ENCODE measurements around the gene RAD21L1.

Gene RAD21L1

DNA sequence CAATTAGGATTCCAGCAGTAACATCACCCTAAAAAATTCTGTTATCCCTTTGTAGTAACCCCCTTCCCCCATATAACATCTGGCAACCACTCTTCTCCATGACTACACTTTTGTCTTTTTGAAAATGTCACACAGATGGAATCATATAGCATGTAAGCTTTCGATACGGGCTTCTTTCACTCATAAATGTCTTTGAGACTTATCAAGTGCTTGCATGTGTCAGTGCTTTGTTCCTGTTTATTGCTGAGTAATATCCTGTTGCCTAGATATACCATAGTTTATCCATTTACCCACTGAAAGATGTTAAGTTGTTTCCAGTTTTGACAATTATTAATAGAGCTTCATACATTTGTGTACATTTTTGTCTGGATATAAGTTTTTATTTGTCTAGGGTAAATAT lies 29.8 kb downstream of the RAD21L1 start:
- TF ChIP-seq, protein P1, sequence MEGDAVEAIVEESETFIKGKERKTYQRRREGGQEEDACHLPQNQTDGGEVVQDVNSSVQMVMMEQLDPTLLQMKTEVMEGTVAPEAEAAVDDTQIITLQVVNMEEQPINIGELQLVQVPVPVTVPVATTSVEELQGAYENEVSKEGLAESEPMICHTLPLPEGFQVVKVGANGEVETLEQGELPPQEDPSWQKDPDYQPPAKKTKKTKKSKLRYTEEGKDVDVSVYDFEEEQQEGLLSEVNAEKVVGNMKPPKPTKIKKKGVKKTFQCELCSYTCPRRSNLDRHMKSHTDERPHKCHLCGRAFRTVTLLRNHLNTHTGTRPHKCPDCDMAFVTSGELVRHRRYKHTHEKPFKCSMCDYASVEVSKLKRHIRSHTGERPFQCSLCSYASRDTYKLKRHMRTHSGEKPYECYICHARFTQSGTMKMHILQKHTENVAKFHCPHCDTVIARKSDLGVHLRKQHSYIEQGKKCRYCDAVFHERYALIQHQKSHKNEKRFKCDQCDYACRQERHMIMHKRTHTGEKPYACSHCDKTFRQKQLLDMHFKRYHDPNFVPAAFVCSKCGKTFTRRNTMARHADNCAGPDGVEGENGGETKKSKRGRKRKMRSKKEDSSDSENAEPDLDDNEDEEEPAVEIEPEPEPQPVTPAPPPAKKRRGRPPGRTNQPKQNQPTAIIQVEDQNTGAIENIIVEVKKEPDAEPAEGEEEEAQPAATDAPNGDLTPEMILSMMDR (conservative IDR thresholded peaks at IDR 0.05; ENCODE audit: control insufficient read depth, insufficient read depth, low read depth, low read length): no peak
- H3K4me3 ChIP-seq (ENCODE audit: control insufficient read depth, low read depth, low read length): no peak overlapping the region
- DNase-seq (ENCODE audit: low read depth): no peak

DNA sequence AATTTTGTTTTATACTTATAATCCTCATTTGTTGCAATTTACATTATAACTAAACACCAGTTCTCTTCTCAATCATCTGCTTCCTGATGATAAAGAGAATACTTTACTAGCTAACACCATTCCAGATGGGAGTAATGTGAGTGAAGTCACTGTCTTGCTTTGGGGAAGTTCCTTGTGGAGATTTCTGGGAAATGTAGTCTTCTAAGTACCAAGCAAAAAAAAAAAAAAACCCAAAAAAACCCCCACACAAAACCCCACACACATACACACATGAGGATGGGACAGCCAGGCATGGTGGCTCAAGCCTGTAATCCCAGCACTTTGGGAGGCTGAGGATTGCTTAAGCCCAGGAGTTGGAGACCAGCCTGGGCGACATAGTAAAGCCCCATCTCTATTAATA lies 38.0 kb downstream of the RAD21L1 start:
- peak; percentile 61 for DNase-seq (ENCODE audit: low read depth)

DNA sequence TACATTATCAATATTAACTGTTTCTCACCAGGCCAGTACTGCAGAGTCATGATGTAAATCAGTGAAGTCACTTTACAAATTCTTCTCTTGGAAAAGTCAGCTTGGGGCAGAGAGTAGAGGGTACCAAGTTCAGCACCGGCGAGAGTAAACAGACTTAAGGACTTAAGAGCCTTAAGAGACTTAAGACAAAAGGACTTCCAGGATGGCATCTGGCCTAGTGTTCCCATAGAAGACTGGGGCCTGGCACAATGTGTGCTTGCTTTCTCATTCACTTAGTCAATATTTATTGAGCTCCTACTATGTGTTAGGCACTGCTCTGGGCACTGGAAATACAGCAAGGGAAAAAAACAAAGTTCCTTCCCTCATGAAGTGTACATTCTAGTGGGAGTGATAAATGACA lies 38.9 kb downstream of the RAD21L1 start:
- TF ChIP-seq, protein P1 (conservative IDR thresholded peaks at IDR 0.05; ENCODE audit: control insufficient read depth, insufficient read depth, low read depth, low read length): no peak
- no peak overlapping the region for H3K4me3 ChIP-seq (ENCODE audit: control insufficient read depth, low read depth, low read length)
- no peak for DNase-seq (ENCODE audit: low read depth)

More for the DNA sequence above, 38.0 kb downstream of the RAD21L1 start:
- TF ChIP-seq, protein P1 (conservative IDR thresholded peaks at IDR 0.05; ENCODE audit: control insufficient read depth, insufficient read depth, low read depth, low read length): no peak
- no peak overlapping the region for H3K4me3 ChIP-seq (ENCODE audit: control insufficient read depth, low read depth, low read length)

DNA sequence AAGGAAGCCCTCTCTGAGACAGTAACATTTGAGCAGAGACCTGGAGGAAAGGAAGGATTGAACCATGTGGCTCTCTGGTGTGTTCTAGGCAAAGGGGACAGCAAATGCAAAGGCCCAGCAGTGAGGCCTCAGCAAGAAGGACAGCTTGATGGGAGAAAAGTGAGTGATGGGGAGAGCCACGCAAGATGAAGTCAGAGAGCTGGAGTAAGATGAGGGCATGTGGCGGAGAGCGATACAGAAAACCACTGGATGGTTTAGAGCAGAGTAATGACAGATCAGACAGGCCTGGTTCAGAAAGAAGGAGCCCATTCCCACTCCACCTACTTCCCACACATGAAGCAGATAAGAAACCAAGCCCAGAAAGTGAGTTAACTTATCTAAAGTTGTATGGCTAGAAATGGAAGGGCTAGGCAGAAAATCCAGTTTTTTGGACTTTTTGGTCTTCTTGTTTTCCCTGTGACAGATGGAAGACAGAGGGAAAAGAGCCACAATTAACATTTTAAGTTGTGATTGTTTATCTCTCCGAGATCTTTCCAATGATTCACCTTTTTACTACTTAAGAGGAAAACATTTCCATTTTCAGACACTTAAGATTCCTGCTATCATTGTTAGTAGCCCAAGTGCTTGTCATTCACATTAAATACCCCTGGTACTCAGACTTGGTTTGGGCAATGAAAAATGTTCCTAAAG lies 39.5 kb downstream of the RAD21L1 start:
- DNase-seq (ENCODE audit: low read depth): no peak
- H3K4me3 ChIP-seq (ENCODE audit: control insufficient read depth, low read depth, low read length): peak overlapping the region; percentile 60
- TF ChIP-seq, protein P1 (conservative IDR thresholded peaks at IDR 0.05; ENCODE audit: control insufficient read depth, insufficient read depth, low read depth, low read length): no peak

DNA sequence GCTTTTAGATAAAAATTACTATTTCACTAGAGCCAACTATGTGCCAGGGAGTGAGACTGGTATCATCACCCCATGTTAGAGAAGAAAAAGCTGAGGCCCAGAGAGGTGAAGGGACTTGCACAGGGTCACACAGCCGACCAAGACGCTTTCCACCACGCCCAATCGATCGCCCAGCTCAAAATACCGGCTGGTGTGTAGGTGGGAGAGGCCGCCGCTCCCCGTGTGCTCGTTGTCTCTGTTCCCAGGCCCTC lies 40.0 kb downstream of the RAD21L1 start:
- H3K4me3 ChIP-seq (ENCODE audit: control insufficient read depth, low read depth, low read length): peak overlapping the region; percentile 60
- TF ChIP-seq, protein P1 (conservative IDR thresholded peaks at IDR 0.05; ENCODE audit: control insufficient read depth, insufficient read depth, low read depth, low read length): no peak
- no peak for DNase-seq (ENCODE audit: low read depth)

DNA sequence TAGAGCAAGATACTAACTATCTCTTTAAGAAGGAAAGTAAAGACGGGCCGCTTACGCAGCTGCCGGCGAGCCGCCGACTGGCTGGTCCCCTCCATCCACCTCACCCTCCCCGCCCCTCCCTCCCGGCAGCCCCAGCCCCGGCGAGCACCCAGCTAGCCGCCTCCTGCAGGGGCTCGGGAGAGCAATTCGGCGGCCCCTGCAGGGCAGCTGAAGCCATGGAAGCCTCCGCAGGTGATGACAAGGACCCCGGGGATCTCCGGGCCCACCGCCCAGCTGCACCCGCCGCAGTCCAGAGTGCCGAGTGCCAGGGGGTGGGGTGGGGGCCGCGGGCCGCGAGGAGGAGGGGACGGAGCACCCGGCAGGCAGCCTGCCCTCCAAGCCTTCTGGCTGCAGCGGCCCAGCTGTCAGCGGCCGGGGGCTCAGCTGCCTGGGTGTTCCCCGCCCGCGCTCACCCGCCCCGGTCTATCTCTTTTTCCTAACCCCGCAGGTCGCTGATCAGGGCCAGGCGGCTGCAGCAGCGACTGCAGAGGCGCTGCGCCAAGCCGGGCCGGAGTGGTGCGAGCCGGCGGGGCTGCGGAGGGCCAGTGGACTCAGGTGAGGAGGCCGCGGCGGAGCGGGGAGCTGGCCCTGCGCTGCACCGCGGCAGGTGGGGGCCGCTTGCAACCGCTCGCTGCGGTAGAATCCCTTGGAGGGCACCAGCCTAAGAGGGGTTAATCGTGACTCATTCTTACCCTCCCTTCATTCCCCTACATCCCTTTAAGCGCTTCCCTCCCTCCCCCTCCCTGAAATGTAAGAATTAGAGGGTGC lies 40.5 kb downstream of the RAD21L1 start, which contains the start of gene SNPH:
SNPH (plus strand) TSS at position 128 of the 807 bp plus-strand sequence. CDS start 29,946 bp downstream, outside the sequence.
- peak within 1 kb of the TSS; percentile 60 for H3K4me3 ChIP-seq (ENCODE audit: control insufficient read depth, low read depth, low read length)
- DNase-seq (ENCODE audit: low read depth): peak; percentile 68
- TF ChIP-seq, protein P1 (conservative IDR thresholded peaks at IDR 0.05; ENCODE audit: control insufficient read depth, insufficient read depth, low read depth, low read length): no peak

All from fibroblast of mammary gland (primary cell).